HCT116 (cell line): ENCODE data around the gene MTHFD1L. TPM values are rescaled to one million over a fixed set of nuclear protein-coding genes. Genes with fewer than 3 reads are reported as not detected.

Experiments used
- ATAC-seq: fragments of 200-7000 bp; cut with Tn5 transposase; 2 replicates; pipeline ENCODE4 v1.9.1; 2020; ENCODE audit warnings: mild to moderate bottlenecking, moderate library complexity
- BruUV-seq: library from RNA; stranded (reverse); fragments of 400-500 nt; replicated peaks from 2 replicates; lab custom pipeline; 2021; lab: Mats Ljungman, UMichigan
- CTCF ChIA-PET: fragments of 300-600 bp; sonication (Branson Sonifier 250); formaldehyde crosslinking; loops from one replicate; lab custom pipeline; 2021; ENCODE audit warnings: antibody characterized with exemption; lab: Charles Lee
- POLR2A ChIA-PET: fragments of 300-600, 350-600 bp; sonication (Branson Sonifier 250); formaldehyde crosslinking; loops from one replicate; lab custom pipeline; 2021; ENCODE audit warnings: antibody characterized with exemption; lab: Charles Lee
- RAD21 ChIA-PET, 2 experiments: fragments of 300-600 bp; sonication (Branson Sonifier 250); formaldehyde crosslinking; loops; one replicate each; lab custom pipeline; 2023; ENCODE audit warnings: low total read pairs in 2 of 2; ENCODE audit not compliant: uncharacterized antibody in 2 of 2, unreplicated experiment in 2 of 2, low non-redundant PET in 1 of 2; lab: Charles Lee
- DNase-seq: peaks from one replicate; pipeline ENCODE4 v3.0.0-alpha.2; 2010; ENCODE audit warnings: low read depth, low spot score
- H2AFZ ChIP-seq: fragments of 200-600 bp; shearing (Covaris generic), sonication (generic); 2 replicates; pipeline ENCODE4 v1.6.1; 2017; ENCODE audit warnings: low read depth, mixed run types, mixed read lengths, antibody characterized with exemption, low read length; ENCODE audit not compliant: poor library complexity, severe bottlenecking
- H3K27ac ChIP-seq: 2 replicates; pipeline ENCODE4 v1.5.1; 2012; ENCODE audit warnings: low read depth, low read length
- H3K27me3 ChIP-seq: fragments of 200-600 bp; sonication (generic); 2 replicates; pipeline ENCODE4 v1.6.1; 2016; ENCODE audit warnings: mixed run types, low read length, mixed read lengths; ENCODE audit not compliant: insufficient read depth
- H3K36me3 ChIP-seq, 2 experiments: fragments of 200-500 bp in 1 of 2; fragments of 200-600 bp in 1 of 2; sonication (Bioruptor generic) in 1 of 2; sonication (generic) in 1 of 2; 2 replicates each; pipeline versions ENCODE4 v1.5.1 to v1.6.1; 2014 to 2016; ENCODE audit warnings: low read length in 2 of 2, inconsistent platforms in 1 of 2, mixed read lengths in 1 of 2, mixed run types in 1 of 2; ENCODE audit not compliant: insufficient read depth in 2 of 2, control insufficient read depth in 1 of 2
- H3K4me1 ChIP-seq, 2 experiments: fragments of 200-600 bp in 1 of 2; sonication (generic) in 1 of 2; 2 replicates each; pipeline versions ENCODE4 v1.5.1 to v1.6.1; 2012 to 2017; ENCODE audit warnings: low read length in 2 of 2, inconsistent platforms in 1 of 2, mild to moderate bottlenecking in 1 of 2, mixed read lengths in 1 of 2, mixed run types in 1 of 2, moderate library complexity in 1 of 2; ENCODE audit not compliant: insufficient read depth in 2 of 2, control insufficient read depth in 1 of 2
- H3K4me2 ChIP-seq: fragments of 200-600 bp; sonication (generic); 2 replicates; pipeline ENCODE4 v1.6.1; 2017; ENCODE audit warnings: mixed run types, low read length, mixed read lengths
- H3K4me3 ChIP-seq, 2 experiments: fragments of 200-600 bp in 1 of 2; sonication (generic) in 1 of 2; replicated peaks in 1 of 2; 2 replicates each; pipeline ENCODE4 v1.5.1; 2011 to 2016; ENCODE audit warnings: low read length in 2 of 2, control low read depth in 1 of 2, low read depth in 1 of 2, mild to moderate bottlenecking in 1 of 2, mixed read lengths in 1 of 2, mixed run types in 1 of 2
- H3K79me2 ChIP-seq: fragments of 200-600 bp; sonication (generic); 2 replicates; pipeline ENCODE4 v1.6.1; 2017; ENCODE audit warnings: mild to moderate bottlenecking, mixed run types, low read length, moderate library complexity, mixed read lengths; ENCODE audit not compliant: insufficient read depth
- H3K9ac ChIP-seq: fragments of 200-600 bp; sonication (generic); 2 replicates; pipeline ENCODE4 v1.6.1; 2016; ENCODE audit warnings: low read length, mixed read lengths
- H3K9me2 ChIP-seq: fragments of 200-600 bp; sonication (generic), shearing (Covaris generic); 2 replicates; pipeline ENCODE4 v1.6.1; 2017; ENCODE audit warnings: mixed run types, mild to moderate bottlenecking, moderate library complexity; ENCODE audit not compliant: insufficient read depth
- H3K9me3 ChIP-seq, 2 experiments: fragments of 200-500 bp in 1 of 2; fragments of 200-600 bp in 1 of 2; sonication (Bioruptor generic) in 1 of 2; sonication (generic) in 1 of 2; 2 replicates each; pipeline ENCODE4 v1.6.1; 2014 to 2017; ENCODE audit warnings: low read length in 2 of 2, mixed read lengths in 2 of 2, inconsistent platforms in 1 of 2, low read depth in 1 of 2, mild to moderate bottlenecking in 1 of 2, mixed run types in 1 of 2, moderate library complexity in 1 of 2; ENCODE audit not compliant: control insufficient read depth in 1 of 2, insufficient read depth in 1 of 2
- H4K20me1 ChIP-seq: fragments of 200-600 bp; sonication (generic), shearing (Covaris generic); 2 replicates; pipeline ENCODE4 v1.6.1; 2017; ENCODE audit warnings: mixed run types, mild to moderate bottlenecking, moderate library complexity; ENCODE audit not compliant: insufficient read depth
- ATF3 ChIP-seq: IDR thresholded peaks from 2 replicates; pipeline ENCODE4 v1.6.1; 2012
- EGR1 ChIP-seq: IDR thresholded peaks from 2 replicates; pipeline ENCODE4 v1.6.1; 2012; ENCODE audit warnings: low read depth
- ELF1 ChIP-seq: IDR thresholded peaks from 2 replicates; pipeline ENCODE4 v1.6.1; 2012; ENCODE audit warnings: low read depth, borderline replicate concordance
- EZH2phosphoT487 ChIP-seq: fragments of 200-600 bp; IDR thresholded peaks from 2 replicates; pipeline ENCODE4 v1.6.1; 2018; ENCODE audit warnings: antibody characterized with exemption, borderline replicate concordance
- FOSL1 ChIP-seq: IDR thresholded peaks from 2 replicates; pipeline ENCODE4 v1.6.1; 2012; ENCODE audit warnings: low read depth
- JUND ChIP-seq: IDR thresholded peaks from 2 replicates; pipeline ENCODE4 v1.6.1; 2012
- POLR2A ChIP-seq: IDR thresholded peaks from 2 replicates; pipeline ENCODE4 v1.7.0; 2011; ENCODE audit warnings: borderline replicate concordance; ENCODE audit not compliant: insufficient read depth, insufficient read length; ENCODE audit errors: extremely low read depth
- RAD21 ChIP-seq: IDR thresholded peaks from 2 replicates; pipeline ENCODE4 v1.6.1; 2012; ENCODE audit warnings: low read depth, mild to moderate bottlenecking
- REST ChIP-seq: IDR thresholded peaks from 2 replicates; pipeline ENCODE4 v1.6.1; 2012; ENCODE audit warnings: low read depth
- SIN3A ChIP-seq: IDR thresholded peaks from 2 replicates; pipeline ENCODE4 v1.6.1; 2012; ENCODE audit warnings: low read depth
- SRF ChIP-seq: IDR thresholded peaks from 2 replicates; pipeline ENCODE4 v1.6.1; 2012; ENCODE audit warnings: low read depth
- TCF7L2 ChIP-seq: IDR thresholded peaks from 2 replicates; pipeline ENCODE4 v1.7.0; 2011; ENCODE audit warnings: borderline replicate concordance, inconsistent platforms; ENCODE audit not compliant: insufficient read depth, insufficient read length; ENCODE audit errors: extremely low read depth
- YY1 ChIP-seq: IDR thresholded peaks from 2 replicates; pipeline ENCODE4 v1.6.1; 2011; ENCODE audit warnings: low read length, low read depth, moderate library complexity, mild to moderate bottlenecking; ENCODE audit not compliant: insufficient replicate concordance; ENCODE audit errors: extremely low read depth
- ZFX ChIP-seq: fragments of 450-650 bp; IDR thresholded peaks from 2 replicates; pipeline ENCODE4 v1.6.1; 2017
- ZNF274 ChIP-seq: fragments of 200-500 bp; sonication (Bioruptor generic); IDR thresholded peaks from 2 replicates; pipeline ENCODE4 v1.6.1; 2014; ENCODE audit warnings: mild to moderate bottlenecking, low read depth, low read length, inconsistent platforms
- intact Hi-C: fragments of 100-400 bp; cut with micrococcal nuclease; formaldehyde crosslinking; loops from 2 replicates; pipeline ENCODE4 v1.10.0; 2022
- total RNA-seq: library from RNA; stranded (reverse); gene quantifications from one replicate; pipeline ENCODE4 v1.2.1, GENCODE V29; 2021; ENCODE audit not compliant: unreplicated experiment

MTHFD1L gene
- total RNA-seq, 1 experiment from 2014 or later = 127 TPM

- no peak overlapping the region for H3K4me2 ChIP-seq
- H3K4me3 ChIP-seq = no peak overlapping the region
- H2AFZ ChIP-seq = no peak overlapping the region
- CTCF ChIA-PET = no interaction called here
- TF ChIP-seq SIN3A (no peak), RAD21 (no peak), ELF1 (no peak), TCF7L2 (no peak), JUND (no peak), ZNF274 (no peak), EGR1 (no peak), SRF (no peak)
- no peak overlapping the region for H3K9ac ChIP-seq
- no peaks in the 10 kb centered on the region for H3K27me3 ChIP-seq
- DNase-seq (no peak), ATAC-seq (no peak)
- no peaks in the 10 kb centered on the region for H3K9me3 ChIP-seq
- H3K36me3 ChIP-seq = peaks cover 0 to 11% of the 10 kb centered on the region in 2 experiments; a peak in 1 of 4 replicates
- RAD21 ChIA-PET = no interaction called here
- no peaks in the 10 kb centered on the region for H4K20me1 ChIP-seq
- intact Hi-C loops = no loop called here
- H3K27ac ChIP-seq = no peak overlapping the region
- POLR2A ChIA-PET = no interaction called here
- peaks cover 13 to 30% of the 10 kb centered on the region in 2 experiments for H3K4me1 ChIP-seq
- H3K79me2 ChIP-seq = no peaks in the 10 kb centered on the region
- BruUV-seq = no TSS peak
- no peaks in the 10 kb centered on the region for H3K9me2 ChIP-seq
These were observed 235.8 kb downstream of the MTHFD1L start for GRCh38 chr6:151101161-151101815.

- BruUV-seq = no TSS peak
- Histone ChIP-seq H4K20me1 (no peaks in the 10 kb centered on the region), H3K36me3 (peaks cover 0 to 8% of the 10 kb centered on the region in 2 experiments; a peak in 1 of 4 replicates), H3K9me3 (no peaks in the 10 kb centered on the region), H3K27me3 (no peaks in the 10 kb centered on the region), H3K9ac (no peak overlapping the region), H3K79me2 (no peaks in the 10 kb centered on the region), H2AFZ (no peak overlapping the region), H3K4me3 (no peak overlapping the region), H3K27ac (no peak overlapping the region), H3K4me2 (no peak overlapping the region), H3K9me2 (no peaks in the 10 kb centered on the region), H3K4me1 (peaks cover 5 to 28% of the 10 kb centered on the region in 2 experiments; a peak in 3 of 4 replicates)
- intact Hi-C loops = no loop called here
- ATAC-seq (no peak), DNase-seq (no peak)
- ChIA-PET RAD21 (no interaction called here), CTCF (no interaction called here), POLR2A (no interaction called here)
- TF ChIP-seq ZFX (no peak), FOSL1 (no peak), RAD21 (no peak), EGR1 (no peak), POLR2A (no peak), TCF7L2 (no peak), EZH2phosphoT487 (no peak), ELF1 (no peak), REST (no peak), JUND (no peak), SIN3A (no peak), ATF3 (no peak), YY1 (no peak)
These were observed 236.6 kb downstream of the MTHFD1L start for GRCh38 chr6:151101816-151102694.
